PC-9 (cell line): ENCODE measurements around the gene FIBCD1.

Experiments
- CTCF ChIP-seq: fragments of 200-600 bp; sonication (generic); conservative IDR thresholded peaks from 2 replicates; pipeline ENCODE4 v1.6.1; 2017; ENCODE audit warnings: mixed run types, antibody characterized with exemption, mild to moderate bottlenecking, moderate library complexity
- EZH2 ChIP-seq: fragments of 200-600 bp; sonication (generic); IDR thresholded peaks from 2 replicates; pipeline ENCODE4 v1.8.0; 2017; ENCODE audit warnings: antibody characterized with exemption, low read depth

GRCh38 chr9:130924448-130924788, 14.6 kb downstream of the FIBCD1 start:
- no peak for TF ChIP-seq CTCF
- no peak for TF ChIP-seq EZH2
